GM12878 (cell line): ENCODE results near the gene ARRDC5. TPM values are rescaled to one million over a fixed set of nuclear protein-coding genes. Genes with fewer than 3 reads are reported as not detected.

Source experiments
- ATAC-seq: fragments of 200-7000 bp; cut with Tn5 transposase; 3 replicates; pipeline ENCODE4 v1.9.1; 2020; ENCODE audit warnings: mild to moderate bottlenecking, moderate library complexity
- BruUV-seq: library from RNA; stranded (reverse); fragments of 400-500 nt; replicated peaks from 2 replicates; lab custom pipeline; 2021; lab: Mats Ljungman, UMichigan
- CTCF ChIA-PET: fragments of 300-600 bp; sonication (Branson Sonifier 250); formaldehyde crosslinking; extraction: SDS; loops from one replicate; lab custom pipeline; 2021; ENCODE audit warnings: inconsistent platforms; lab: Yijun Ruan, JAX
- POLR2A ChIA-PET: fragments of 350-600 bp; formaldehyde crosslinking; extraction: SDS; loops from one replicate; lab custom pipeline; 2021; ENCODE audit warnings: inconsistent platforms; lab: Charles Lee
- RAD21 ChIA-PET: fragments of 300-600 bp; sonication (Branson Sonifier 250); formaldehyde crosslinking; loops from one replicate; lab custom pipeline; 2023; ENCODE audit warnings: antibody characterized with exemption; ENCODE audit not compliant: unreplicated experiment; lab: Charles Lee
- SMC1A ChIA-PET: fragments of 300-600 bp; sonication (Branson Sonifier 250); formaldehyde crosslinking; loops from one replicate; lab custom pipeline; 2023; ENCODE audit not compliant: unreplicated experiment, uncharacterized antibody; lab: Charles Lee
- DNase-seq: peaks from one replicate; pipeline ENCODE4 v3.0.0-alpha.2; 2011; ENCODE audit warnings: low read depth, low spot score
- FAIRE-seq: peaks from 3 replicates; lab custom pipeline; 2011; peaks lifted over from hg19 to GRCh38; lab: Jason Lieb, UNC
- H2AFZ ChIP-seq: 2 replicates; pipeline ENCODE4 v1.6.0; 2011; ENCODE audit warnings: low read depth, low read length, control low read depth; ENCODE audit not compliant: control insufficient read depth
- H3K27ac ChIP-seq: 2 replicates; pipeline ENCODE4 v1.5.1; 2011; ENCODE audit warnings: control low read depth; ENCODE audit not compliant: control insufficient read depth, insufficient read depth
- H3K27me3 ChIP-seq, 2 experiments: replicated peaks in 1 of 2; 2 replicates each; pipeline versions ENCODE4 v1.6.0 to v1.6.1; 2011; ENCODE audit warnings: low read length in 1 of 2; ENCODE audit not compliant: control insufficient read depth in 2 of 2, insufficient read depth in 2 of 2
- H3K36me3 ChIP-seq, 2 experiments: 2 replicates each; pipeline ENCODE4 v1.5.1; 2011; ENCODE audit warnings: low read length in 1 of 2; ENCODE audit not compliant: control insufficient read depth in 2 of 2, insufficient read depth in 2 of 2
- H3K4me1 ChIP-seq: 2 replicates; pipeline ENCODE4 v1.6.1; 2011; ENCODE audit warnings: mild to moderate bottlenecking, low read length, moderate library complexity, mixed read lengths; ENCODE audit not compliant: control insufficient read depth, insufficient read depth
- H3K4me2 ChIP-seq: 2 replicates; pipeline ENCODE4 v1.6.0; 2011; ENCODE audit warnings: control low read depth; ENCODE audit not compliant: control insufficient read depth, insufficient read depth
- H3K4me3 ChIP-seq: fragments of 200-600 bp; sonication (generic); 2 replicates; pipeline ENCODE4 v1.5.1; 2016
- H3K79me2 ChIP-seq: 2 replicates; pipeline ENCODE4 v1.6.0; 2011; ENCODE audit warnings: low read length; ENCODE audit not compliant: control insufficient read depth, insufficient read depth
- H3K9ac ChIP-seq: 2 replicates; pipeline ENCODE4 v1.8.0; 2011; ENCODE audit warnings: low read length, control low read depth, mixed read lengths; ENCODE audit not compliant: control insufficient read depth, insufficient read depth
- H3K9me3 ChIP-seq: replicated peaks from 3 replicates; pipeline ENCODE4 v1.5.1; 2011; ENCODE audit warnings: mild to moderate bottlenecking, low read length; ENCODE audit not compliant: control insufficient read depth, insufficient read depth
- H4K20me1 ChIP-seq: 2 replicates; pipeline ENCODE4 v1.6.0; 2011; ENCODE audit not compliant: control insufficient read depth, insufficient read depth
- CHD2 ChIP-seq: IDR thresholded peaks from 2 replicates; pipeline ENCODE4 v1.6.1; 2011; ENCODE audit warnings: low read depth, low read length, improper control_type of control experiment, borderline replicate concordance
- CREB1 ChIP-seq: IDR thresholded peaks from 2 replicates; pipeline ENCODE4 v1.6.1; 2012; ENCODE audit warnings: low read depth, mild to moderate bottlenecking, inconsistent platforms
- EGR1 ChIP-seq, 2 experiments: IDR thresholded peaks; 1 replicate in 1 of 2; 2 replicates in 1 of 2; pipeline ENCODE4 v1.6.1; 2011 to 2012; ENCODE audit warnings: low read depth in 2 of 2, low read length in 2 of 2, borderline replicate concordance in 1 of 2, mild to moderate bottlenecking in 1 of 2, moderate library complexity in 1 of 2
- EP300 ChIP-seq, 2 experiments: fragments of 150-350 bp in 1 of 2; IDR thresholded peaks; 2 replicates each; pipeline ENCODE4 v1.6.1; 2011 to 2012; ENCODE audit warnings: low read depth in 2 of 2, low read length in 2 of 2, borderline replicate concordance in 1 of 2, improper control_type of control experiment in 1 of 2, inconsistent platforms in 1 of 2; ENCODE audit not compliant: control insufficient read depth in 1 of 2
- FOXM1 ChIP-seq: IDR thresholded peaks from 2 replicates; pipeline ENCODE4 v1.6.1; 2012; ENCODE audit warnings: low read depth, mild to moderate bottlenecking, inconsistent platforms, low read length, moderate library complexity
- IRF4 ChIP-seq: IDR thresholded peaks from 2 replicates; pipeline ENCODE4 v1.6.1; 2011; ENCODE audit warnings: low read depth, low read length
- MXI1 ChIP-seq: fragments of 150-350 bp; IDR thresholded peaks from 2 replicates; pipeline ENCODE4 v1.6.1; 2011; ENCODE audit warnings: low read depth, mild to moderate bottlenecking, inconsistent platforms, low read length, improper control_type of control experiment
- MYB ChIP-seq: fragments of 150-350 bp; IDR thresholded peaks from 2 replicates; pipeline ENCODE4 v1.6.1; 2014; ENCODE audit warnings: mild to moderate bottlenecking, low read depth, low read length, borderline replicate concordance
- NFYA ChIP-seq: IDR thresholded peaks from 2 replicates; pipeline ENCODE4 v1.6.1; 2011; ENCODE audit warnings: low read depth, mild to moderate bottlenecking, low read length, improper control_type of control experiment, borderline replicate concordance
- PAX8 ChIP-seq: fragments of 450-650 bp; IDR thresholded peaks from 2 replicates; pipeline ENCODE4 v1.6.1; 2017; ENCODE audit warnings: mild to moderate bottlenecking, moderate library complexity
- RB1 ChIP-seq: fragments of 450-650 bp; formaldehyde crosslinking; IDR thresholded peaks from 2 replicates; pipeline ENCODE4 v1.6.1; 2017; ENCODE audit warnings: mild to moderate bottlenecking, borderline replicate concordance
- RELA ChIP-seq: fragments of 450-650 bp; IDR thresholded peaks from 2 replicates; pipeline ENCODE4 v1.8.0; 2014; ENCODE audit warnings: borderline replicate concordance; ENCODE audit not compliant: partially characterized antibody
- SPI1 ChIP-seq: IDR thresholded peaks from 2 replicates; pipeline ENCODE4 v1.6.1; 2011; ENCODE audit warnings: low read depth, mild to moderate bottlenecking, low read length, moderate library complexity, borderline replicate concordance; ENCODE audit not compliant: insufficient read depth
- TCF3 ChIP-seq: IDR thresholded peaks from 2 replicates; pipeline ENCODE4 v1.6.1; 2012; ENCODE audit warnings: low read depth, mild to moderate bottlenecking, low read length, borderline replicate concordance; ENCODE audit not compliant: insufficient read depth
- WGBS: methylation state at CpG from one replicate; pipeline ENCODE4 v1.1.6; 2016; ENCODE audit warnings: low lambda C conversion rate; ENCODE audit not compliant: insufficient replicate concordance, insufficient coverage; ENCODE audit errors: missing lambda C conversion rate; 5-methylcytosine and 5-hydroxymethylcytosine counted together
- in situ Hi-C: fragments of 300-500 bp; cut with MboI; formaldehyde crosslinking; loops from 9 replicates; pipeline ENCODE4 v1.14.3; 2018; ENCODE audit warnings: mixed read lengths
- intact Hi-C: fragments of 100-400 bp; cut with micrococcal nuclease; formaldehyde crosslinking; loops from one replicate; pipeline ENCODE4 v1.14.2; 2022; ENCODE audit not compliant: unreplicated experiment
- polyA plus RNA-seq, 11 experiments: library from polyadenylated mRNA; depleted of rRNA in 4 of 11; unstranded in 6 of 11; stranded (reverse) in 5 of 11; fragments of >200 nt; fragmentation: Nextera tagmentation in 4 of 11; fragmentation: Illumina TruSeq in 1 of 11; extraction: Ambion mirVana in 4 of 11; extraction: Trizol in 1 of 11; gene quantifications; 1 replicate in 1 of 11; 2 replicates in 10 of 11; pipeline versions ENCODE4 v1.2.1 to v1.2.3, GENCODE V29; 2011 to 2016; ENCODE audit warnings: inconsistent platforms in 2 of 11, missing spikeins in 2 of 11, low read depth in 1 of 11
- total RNA-seq, 4 experiments: library from RNA; depleted of rRNA in 3 of 4; stranded (reverse); fragments of >200 nt in 3 of 4; fragmentation: Illumina TruSeq in 1 of 4; extraction: Trizol in 1 of 4; gene quantifications; 2 replicates each; pipeline versions ENCODE4 v1.2.1 to v1.2.3, GENCODE V29; 2013 to 2021
- TF ChIP-seq, protein P1 (sequence below): IDR thresholded peaks from 2 replicates; pipeline ENCODE4 v1.6.1; 2012; ENCODE audit warnings: low read depth, low read length, improper control_type of control experiment
- TF ChIP-seq, protein P2 (sequence below): IDR thresholded peaks from 2 replicates; pipeline ENCODE4 v1.6.1; 2012; ENCODE audit warnings: low read length, inconsistent platforms
- TF ChIP-seq, protein P3 (sequence below): IDR thresholded peaks from 2 replicates; pipeline ENCODE4 v1.6.1; 2012; ENCODE audit warnings: low read depth, low read length, improper control_type of control experiment

ARRDC5 gene
- total and polyA plus RNA-seq, 10 of the 15 experiments (the other 5 are each of a cell fraction or from before 2014, with no cell fraction given): 0.03 to 0.38 (median 0.12) TPM; not detected in 2

DNA sequence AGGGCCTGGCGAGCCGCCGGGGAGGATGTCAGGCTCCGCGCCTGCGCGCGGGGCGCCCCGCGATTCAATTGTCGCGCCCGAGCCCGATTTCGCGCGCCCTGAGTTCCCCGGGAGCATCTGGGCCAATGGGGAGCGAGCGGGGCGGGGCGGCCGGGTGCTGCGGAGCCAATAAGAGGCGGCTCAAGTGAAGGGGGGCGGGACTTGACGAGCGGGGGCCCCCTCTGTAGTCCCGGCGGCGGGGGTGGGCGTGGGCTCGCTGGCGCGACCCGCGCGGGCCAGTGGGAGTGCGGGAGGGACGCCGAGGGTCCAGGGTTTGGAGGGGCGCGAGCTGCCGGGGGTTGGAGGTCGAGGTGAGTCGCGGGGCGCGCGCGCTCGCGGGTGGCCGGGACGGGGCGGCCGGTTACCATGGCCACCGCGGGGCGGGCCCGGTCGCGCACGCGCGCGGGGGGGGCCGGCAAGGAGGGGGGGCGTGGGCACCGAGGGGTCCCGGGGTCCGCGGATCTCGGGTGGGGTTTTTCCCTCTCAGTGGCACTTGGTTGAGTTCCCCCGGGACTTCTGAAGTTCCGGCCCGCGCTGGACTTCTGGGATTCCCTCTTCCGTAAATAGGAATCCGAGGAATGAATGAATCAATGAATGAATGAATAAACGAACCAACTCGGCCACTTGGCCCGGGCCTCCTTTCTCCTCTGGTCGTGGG is 7.3 kb upstream of the ARRDC5 start (continued):
- TF ChIP-seq CHD2 (peak; percentile 87), IRF4 (no peak), MYB (no peak), EP300 (IDR thresholded peaks at IDR 0.05; ENCODE audit: borderline replicate concordance in 1 of 2, control insufficient read depth in 1 of 2, low read depth in 2 of 2, low read length in 2 of 2) (no peak), RELA (no peak), MXI1 (peak; percentile 100)
- TF ChIP-seq, protein P1, sequence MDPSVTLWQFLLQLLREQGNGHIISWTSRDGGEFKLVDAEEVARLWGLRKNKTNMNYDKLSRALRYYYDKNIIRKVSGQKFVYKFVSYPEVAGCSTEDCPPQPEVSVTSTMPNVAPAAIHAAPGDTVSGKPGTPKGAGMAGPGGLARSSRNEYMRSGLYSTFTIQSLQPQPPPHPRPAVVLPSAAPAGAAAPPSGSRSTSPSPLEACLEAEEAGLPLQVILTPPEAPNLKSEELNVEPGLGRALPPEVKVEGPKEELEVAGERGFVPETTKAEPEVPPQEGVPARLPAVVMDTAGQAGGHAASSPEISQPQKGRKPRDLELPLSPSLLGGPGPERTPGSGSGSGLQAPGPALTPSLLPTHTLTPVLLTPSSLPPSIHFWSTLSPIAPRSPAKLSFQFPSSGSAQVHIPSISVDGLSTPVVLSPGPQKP: no peak

DNA sequence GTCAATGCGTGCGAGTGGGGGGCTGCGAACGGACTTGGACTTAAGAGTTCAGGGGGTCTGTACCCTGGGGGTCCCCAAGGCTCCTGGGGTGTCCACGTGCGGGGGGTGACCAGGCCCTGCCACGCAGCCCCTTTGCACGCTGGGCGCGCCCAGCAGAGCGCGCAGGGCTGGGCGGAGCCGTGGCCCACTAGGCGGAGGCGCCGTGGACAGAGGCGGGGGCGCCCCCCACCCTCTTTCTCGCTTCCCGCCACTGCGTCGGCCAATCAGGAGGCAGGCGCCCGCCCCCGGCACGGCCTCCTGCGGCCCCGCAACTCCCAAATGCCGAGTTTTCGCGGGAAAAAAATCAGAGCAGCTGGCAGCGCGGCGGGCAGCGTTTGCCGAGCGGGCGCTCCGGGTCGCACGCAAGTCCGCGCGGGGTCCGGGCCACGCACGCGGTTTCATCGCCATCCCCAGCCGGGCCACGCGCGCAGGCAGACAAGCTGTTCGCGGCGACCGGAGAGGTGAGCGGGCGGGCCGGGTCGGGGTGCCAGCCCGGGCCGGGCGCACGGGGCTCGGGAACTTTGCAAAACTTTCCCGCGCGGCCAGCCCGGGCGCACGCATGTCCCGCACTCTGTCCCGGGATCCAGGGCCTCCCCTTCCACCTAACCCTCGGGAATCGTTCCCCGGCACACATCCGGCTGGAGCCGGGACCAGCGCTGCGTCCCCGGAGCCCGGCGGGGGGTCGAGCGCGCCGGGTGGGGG is 6.6 kb upstream of the ARRDC5 start, which contains the start of gene UHRF1:
UHRF1 (plus strand) TSS at position 346 of the 741 bp plus-strand sequence. CDS start 1,385 bp downstream, outside the sequence.
- Histone ChIP-seq H3K4me2 (peak within 1 kb of the TSS; percentile 100), H2AFZ (peak within 1 kb of the TSS; percentile 76), H3K79me2 (peaks cover 41% of the 10 kb centered on the region), H3K9me3 (no peaks in the 10 kb centered on the region), H3K9ac (peak within 1 kb of the TSS; percentile 89), H3K27me3 (no peaks in the 10 kb centered on the region), H4K20me1 (no peaks in the 10 kb centered on the region), H3K27ac (peak within 1 kb of the TSS; percentile 78), H3K4me3 (peak within 1 kb of the TSS; percentile 99), H3K36me3 (peaks cover 1 to 13% of the 10 kb centered on the region in 2 experiments; a peak in 3 of 4 replicates), H3K4me1 (peaks cover 22% of the 10 kb centered on the region)
- BruUV-seq: no TSS peak
- FAIRE-seq (no peak), DNase-seq (no peak), ATAC-seq (peak; percentile 73)
- SMC1A ChIA-PET: no interaction called here
- WGBS: 3% methylated on average over 60 of the region's 89 CpGs
- RAD21 ChIA-PET: no interaction called here
- CTCF ChIA-PET: interaction anchor here (2.0 kb wide), 1 partner anchor 100 kb away, joined by 10 read pairs; no protein-coding TSS in a partner anchor
- in situ Hi-C loops (no loop called here), intact Hi-C loops (no loop called here)
- POLR2A ChIA-PET: interaction anchor here (0.6 to 0.7 kb wide), 5 partner anchors 45 to 413 kb away, joined by 3 to 4 read pairs (median 3); no protein-coding TSS in a partner anchor
- TF ChIP-seq CREB1: 0 out of 2 replicates have a peak, but pooled peaks have one; percentile 16
- TF ChIP-seq, protein P2, sequence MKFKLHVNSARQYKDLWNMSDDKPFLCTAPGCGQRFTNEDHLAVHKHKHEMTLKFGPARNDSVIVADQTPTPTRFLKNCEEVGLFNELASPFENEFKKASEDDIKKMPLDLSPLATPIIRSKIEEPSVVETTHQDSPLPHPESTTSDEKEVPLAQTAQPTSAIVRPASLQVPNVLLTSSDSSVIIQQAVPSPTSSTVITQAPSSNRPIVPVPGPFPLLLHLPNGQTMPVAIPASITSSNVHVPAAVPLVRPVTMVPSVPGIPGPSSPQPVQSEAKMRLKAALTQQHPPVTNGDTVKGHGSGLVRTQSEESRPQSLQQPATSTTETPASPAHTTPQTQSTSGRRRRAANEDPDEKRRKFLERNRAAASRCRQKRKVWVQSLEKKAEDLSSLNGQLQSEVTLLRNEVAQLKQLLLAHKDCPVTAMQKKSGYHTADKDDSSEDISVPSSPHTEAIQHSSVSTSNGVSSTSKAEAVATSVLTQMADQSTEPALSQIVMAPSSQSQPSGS: no peak
- 0 out of 2 replicates have a peak, but pooled peaks have one; percentile 52 for TF ChIP-seq RB1
- TF ChIP-seq NFYA: no peak
- no peak for TF ChIP-seq FOXM1
- no peak for TF ChIP-seq PAX8
- no peak for TF ChIP-seq SPI1
- TF ChIP-seq, protein P3, sequence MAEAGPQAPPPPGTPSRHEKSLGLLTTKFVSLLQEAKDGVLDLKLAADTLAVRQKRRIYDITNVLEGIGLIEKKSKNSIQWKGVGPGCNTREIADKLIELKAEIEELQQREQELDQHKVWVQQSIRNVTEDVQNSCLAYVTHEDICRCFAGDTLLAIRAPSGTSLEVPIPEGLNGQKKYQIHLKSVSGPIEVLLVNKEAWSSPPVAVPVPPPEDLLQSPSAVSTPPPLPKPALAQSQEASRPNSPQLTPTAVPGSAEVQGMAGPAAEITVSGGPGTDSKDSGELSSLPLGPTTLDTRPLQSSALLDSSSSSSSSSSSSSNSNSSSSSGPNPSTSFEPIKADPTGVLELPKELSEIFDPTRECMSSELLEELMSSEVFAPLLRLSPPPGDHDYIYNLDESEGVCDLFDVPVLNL: peak; percentile 57; the same call in 1 of the 2 replicates
- TF ChIP-seq TCF3: peak; percentile 60; the same call in 1 of the 2 replicates
- TF ChIP-seq EGR1 (IDR thresholded peaks at IDR 0.05; ENCODE audit: borderline replicate concordance in 1 of 2, low read depth in 2 of 2, low read length in 2 of 2): peak in 1 of 2 experiments; percentile 76; a peak in 2 of 3 replicates
